LNCAP (cell line): Measurements from ENCODE around the gene INPP5D.

ENCODE experiments used
- TF ChIP-seq, protein P1 (sequence below): fragments of 450-650 bp; IDR thresholded peaks from 2 replicates; pipeline ENCODE4 v1.5.1; 2017; ENCODE audit warnings: mild to moderate bottlenecking

Gene INPP5D

GRCh38 chr2:233108611-233109490 is 48.7 kb downstream of the INPP5D start:
- TF ChIP-seq, protein P1, sequence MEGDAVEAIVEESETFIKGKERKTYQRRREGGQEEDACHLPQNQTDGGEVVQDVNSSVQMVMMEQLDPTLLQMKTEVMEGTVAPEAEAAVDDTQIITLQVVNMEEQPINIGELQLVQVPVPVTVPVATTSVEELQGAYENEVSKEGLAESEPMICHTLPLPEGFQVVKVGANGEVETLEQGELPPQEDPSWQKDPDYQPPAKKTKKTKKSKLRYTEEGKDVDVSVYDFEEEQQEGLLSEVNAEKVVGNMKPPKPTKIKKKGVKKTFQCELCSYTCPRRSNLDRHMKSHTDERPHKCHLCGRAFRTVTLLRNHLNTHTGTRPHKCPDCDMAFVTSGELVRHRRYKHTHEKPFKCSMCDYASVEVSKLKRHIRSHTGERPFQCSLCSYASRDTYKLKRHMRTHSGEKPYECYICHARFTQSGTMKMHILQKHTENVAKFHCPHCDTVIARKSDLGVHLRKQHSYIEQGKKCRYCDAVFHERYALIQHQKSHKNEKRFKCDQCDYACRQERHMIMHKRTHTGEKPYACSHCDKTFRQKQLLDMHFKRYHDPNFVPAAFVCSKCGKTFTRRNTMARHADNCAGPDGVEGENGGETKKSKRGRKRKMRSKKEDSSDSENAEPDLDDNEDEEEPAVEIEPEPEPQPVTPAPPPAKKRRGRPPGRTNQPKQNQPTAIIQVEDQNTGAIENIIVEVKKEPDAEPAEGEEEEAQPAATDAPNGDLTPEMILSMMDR: no peak

DNA sequence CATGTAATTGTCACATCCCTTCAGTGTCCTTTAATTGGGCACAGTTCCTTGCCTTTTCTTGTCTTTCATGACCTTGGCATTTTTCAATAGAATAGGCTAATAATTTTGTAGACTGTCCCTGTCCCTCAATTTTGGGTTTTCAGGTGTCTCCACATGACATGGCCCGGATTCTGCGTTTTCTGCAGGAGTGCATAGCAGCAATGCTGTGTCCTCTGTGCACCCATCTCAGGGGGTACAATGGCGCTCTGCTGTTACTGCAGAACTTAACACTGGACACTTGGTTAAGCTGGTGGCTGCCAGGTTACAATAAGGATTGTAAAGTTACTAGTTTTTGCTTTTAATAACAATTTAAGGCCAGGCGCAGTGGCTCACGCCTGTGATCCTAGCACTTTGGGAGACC is 51.3 kb downstream of the INPP5D start:
- TF ChIP-seq, protein P1: no peak

DNA sequence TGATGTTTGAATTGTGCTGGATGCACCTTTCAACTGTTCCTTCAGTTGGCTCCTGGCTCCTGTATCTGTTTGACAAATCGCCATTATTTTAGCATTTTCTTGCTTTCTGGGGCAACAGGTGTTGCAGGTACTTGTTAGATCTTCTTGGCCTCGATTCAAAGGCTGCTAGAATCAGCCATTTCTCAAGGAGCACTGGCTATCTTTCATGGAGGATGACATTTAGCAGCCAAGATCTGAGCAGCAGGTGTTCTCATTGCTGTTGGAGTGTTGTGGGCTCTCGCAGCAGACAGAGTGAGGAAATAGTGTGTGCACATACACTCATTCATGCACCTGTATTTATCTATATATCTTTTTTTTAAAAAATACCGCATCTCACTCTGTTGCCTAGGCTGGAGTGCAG is 52.2 kb downstream of the INPP5D start:
- TF ChIP-seq, protein P1: no peak

DNA sequence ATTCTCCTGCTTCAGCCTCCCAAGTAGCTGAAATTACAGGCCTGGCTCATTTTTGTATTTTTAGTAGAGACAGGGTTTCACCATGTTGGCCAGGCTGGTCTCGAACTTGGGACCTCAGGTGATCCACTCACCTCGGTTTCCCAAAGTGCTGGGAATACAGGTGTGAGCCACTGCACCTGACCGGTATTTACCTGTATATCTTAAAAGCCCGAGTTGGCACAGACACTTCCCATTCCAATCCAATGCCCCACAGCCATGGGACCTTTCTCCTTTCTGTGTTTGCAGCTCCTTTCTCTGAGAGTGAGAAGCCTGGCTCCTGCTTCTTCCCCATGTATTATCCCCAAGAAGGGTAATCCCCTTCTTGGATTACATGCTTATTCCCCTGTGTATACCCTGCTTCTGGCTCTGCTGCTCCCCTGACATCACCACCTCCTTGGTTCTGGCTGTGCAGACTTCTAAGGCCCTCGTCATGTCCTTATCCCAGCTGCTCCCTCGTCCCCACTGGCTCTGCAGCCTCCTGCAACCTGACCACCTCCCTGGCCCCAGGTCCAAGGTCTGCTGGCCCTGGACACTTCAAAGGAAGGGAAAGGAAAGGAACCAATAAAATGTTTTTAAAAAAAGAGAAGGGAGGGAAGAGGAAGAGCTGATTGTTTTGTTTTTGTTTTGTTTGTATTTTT is 52.8 kb downstream of the INPP5D start:
- TF ChIP-seq, protein P1: no peak

GRCh38 chr2:233114421-233114861 is 54.3 kb downstream of the INPP5D start:
- TF ChIP-seq, protein P1: no peak

GRCh38 chr2:233115121-233115520 is 55.0 kb downstream of the INPP5D start:
- TF ChIP-seq, protein P1: no peak

DNA sequence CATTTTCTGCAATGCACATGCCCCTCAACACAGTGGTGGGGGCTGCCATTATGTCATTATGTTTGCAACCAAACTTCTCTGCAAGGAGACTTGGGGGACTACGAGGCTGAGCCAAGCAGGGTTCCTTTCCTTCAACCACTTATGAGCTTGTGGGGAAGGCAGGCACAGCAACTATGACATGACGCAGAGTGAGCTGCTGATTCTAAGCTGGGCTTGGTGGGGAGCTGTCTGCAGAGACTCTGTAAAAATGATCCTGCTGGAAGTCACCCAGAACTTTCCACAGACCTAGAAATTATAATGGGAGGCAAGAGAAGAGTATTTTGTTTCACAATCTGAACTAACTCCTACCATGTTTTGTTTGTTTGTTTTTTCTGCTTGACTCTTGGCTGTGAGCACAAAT is 55.6 kb downstream of the INPP5D start:
- TF ChIP-seq, protein P1: no peak
